SK-N-SH treated with all-trans-retinoic acid at 6 μM for 48 hours (cell line): Measurements from ENCODE around the gene IGLL5.

Source experiments
- ATAC-seq: fragments of 200-7000 bp; cut with Tn5 transposase; 3 replicates; pipeline ENCODE4 v1.9.1; 2020; ENCODE audit warnings: mild to moderate bottlenecking, moderate library complexity
- ARNTL ChIP-seq: fragments of 450-650 bp; formaldehyde crosslinking; IDR thresholded peaks from 2 replicates; pipeline ENCODE4 v1.5.0; 2020; ENCODE audit warnings: low read depth, mild to moderate bottlenecking, moderate library complexity, borderline replicate concordance
- BACH2 ChIP-seq: fragments of 250-450 bp; sonication (Bioruptor Pico); IDR thresholded peaks from 2 replicates; pipeline ENCODE4 v1.9.0; 2021; ENCODE audit warnings: mild to moderate bottlenecking, borderline replicate concordance
- CSDC2 ChIP-seq: fragments of 250-450 bp; sonication (Bioruptor Pico); IDR thresholded peaks from 2 replicates; pipeline ENCODE4 v1.5.0; 2020; ENCODE audit warnings: mild to moderate bottlenecking, moderate library complexity
- ESRRG ChIP-seq: fragments of 250-450 bp; sonication (Bioruptor Pico); IDR thresholded peaks from 2 replicates; pipeline ENCODE4 v1.6.1; 2021; ENCODE audit warnings: mild to moderate bottlenecking
- GLIS3 ChIP-seq: fragments of 250-450 bp; sonication (Bioruptor Pico); IDR thresholded peaks from 2 replicates; pipeline ENCODE4 v1.5.0; 2020; ENCODE audit warnings: mild to moderate bottlenecking, moderate library complexity
- ISL1 ChIP-seq: fragments of 250-450 bp; sonication (Bioruptor Pico); IDR thresholded peaks from 2 replicates; pipeline ENCODE4 v2.1.2; 2022; ENCODE audit warnings: mild to moderate bottlenecking, moderate library complexity
- OSR1 ChIP-seq: fragments of 250-450 bp; sonication (Bioruptor Pico); IDR thresholded peaks from 2 replicates; pipeline ENCODE4 v1.8.0; 2022; ENCODE audit warnings: moderate library complexity, mild to moderate bottlenecking, inconsistent platforms
- PPARA ChIP-seq: fragments of 250-450 bp; sonication (Bioruptor Pico); IDR thresholded peaks from 2 replicates; pipeline ENCODE4 v1.5.0; 2020; ENCODE audit warnings: mild to moderate bottlenecking, borderline replicate concordance
- RARB ChIP-seq: fragments of 250-450 bp; sonication (Bioruptor Pico); IDR thresholded peaks from 2 replicates; pipeline ENCODE4 v1.8.0; 2021; ENCODE audit warnings: mild to moderate bottlenecking, moderate library complexity
- SNAI2 ChIP-seq: fragments of 250-450 bp; sonication (Bioruptor Pico); IDR thresholded peaks from 2 replicates; pipeline ENCODE4 v1.5.0; 2020; ENCODE audit warnings: mild to moderate bottlenecking, moderate library complexity
- TCF4 ChIP-seq: fragments of 250-450 bp; sonication (Bioruptor Pico); IDR thresholded peaks from 2 replicates; pipeline ENCODE4 v1.8.0; 2021; ENCODE audit warnings: mild to moderate bottlenecking, moderate library complexity, borderline replicate concordance
- ZFP3 ChIP-seq: fragments of 250-450 bp; sonication (Bioruptor Pico); IDR thresholded peaks from 2 replicates; pipeline ENCODE4 v1.5.0; 2020; ENCODE audit warnings: mild to moderate bottlenecking, moderate library complexity
- ZFP30 ChIP-seq: fragments of 450-650 bp; formaldehyde crosslinking; IDR thresholded peaks from 2 replicates; pipeline ENCODE4 v1.5.0; 2022; ENCODE audit warnings: mild to moderate bottlenecking, moderate library complexity
- ZNF565 ChIP-seq: fragments of 450-650 bp; formaldehyde crosslinking; conservative IDR thresholded peaks from 2 replicates; pipeline ENCODE4 v1.5.0; 2020; ENCODE audit warnings: low read depth, mild to moderate bottlenecking, moderate library complexity
- ZNF70 ChIP-seq: fragments of 450-650 bp; formaldehyde crosslinking; IDR thresholded peaks from 2 replicates; pipeline ENCODE4 v1.5.0; 2020; ENCODE audit warnings: mild to moderate bottlenecking, moderate library complexity
- ZNF8 ChIP-seq: fragments of 450-650 bp; formaldehyde crosslinking; IDR thresholded peaks from 2 replicates; pipeline ENCODE4 v1.5.0; 2020; ENCODE audit warnings: mild to moderate bottlenecking, moderate library complexity
- TF ChIP-seq, protein P1 (sequence below): fragments of 250-450 bp; sonication (Bioruptor Pico); IDR thresholded peaks from 2 replicates; pipeline ENCODE4 v1.5.1; 2021; ENCODE audit warnings: mild to moderate bottlenecking, moderate library complexity
- TF ChIP-seq, protein P2 (sequence below): fragments of 250-450 bp; sonication (Bioruptor Pico); IDR thresholded peaks from 2 replicates; pipeline ENCODE4 v1.5.0; 2020; ENCODE audit warnings: mild to moderate bottlenecking, moderate library complexity
- TF ChIP-seq, protein P3 (sequence below): fragments of 250-450 bp; sonication (Bioruptor Pico); IDR thresholded peaks from 2 replicates; pipeline ENCODE4 v1.8.0; 2020; ENCODE audit warnings: mild to moderate bottlenecking, moderate library complexity, borderline replicate concordance
- TF ChIP-seq, protein P4 (sequence below): fragments of 250-450 bp; sonication (Bioruptor Pico); IDR thresholded peaks from 2 replicates; pipeline ENCODE4 v1.5.1; 2020; ENCODE audit warnings: low read depth, mild to moderate bottlenecking, moderate library complexity

The IGLL5 gene

DNA sequence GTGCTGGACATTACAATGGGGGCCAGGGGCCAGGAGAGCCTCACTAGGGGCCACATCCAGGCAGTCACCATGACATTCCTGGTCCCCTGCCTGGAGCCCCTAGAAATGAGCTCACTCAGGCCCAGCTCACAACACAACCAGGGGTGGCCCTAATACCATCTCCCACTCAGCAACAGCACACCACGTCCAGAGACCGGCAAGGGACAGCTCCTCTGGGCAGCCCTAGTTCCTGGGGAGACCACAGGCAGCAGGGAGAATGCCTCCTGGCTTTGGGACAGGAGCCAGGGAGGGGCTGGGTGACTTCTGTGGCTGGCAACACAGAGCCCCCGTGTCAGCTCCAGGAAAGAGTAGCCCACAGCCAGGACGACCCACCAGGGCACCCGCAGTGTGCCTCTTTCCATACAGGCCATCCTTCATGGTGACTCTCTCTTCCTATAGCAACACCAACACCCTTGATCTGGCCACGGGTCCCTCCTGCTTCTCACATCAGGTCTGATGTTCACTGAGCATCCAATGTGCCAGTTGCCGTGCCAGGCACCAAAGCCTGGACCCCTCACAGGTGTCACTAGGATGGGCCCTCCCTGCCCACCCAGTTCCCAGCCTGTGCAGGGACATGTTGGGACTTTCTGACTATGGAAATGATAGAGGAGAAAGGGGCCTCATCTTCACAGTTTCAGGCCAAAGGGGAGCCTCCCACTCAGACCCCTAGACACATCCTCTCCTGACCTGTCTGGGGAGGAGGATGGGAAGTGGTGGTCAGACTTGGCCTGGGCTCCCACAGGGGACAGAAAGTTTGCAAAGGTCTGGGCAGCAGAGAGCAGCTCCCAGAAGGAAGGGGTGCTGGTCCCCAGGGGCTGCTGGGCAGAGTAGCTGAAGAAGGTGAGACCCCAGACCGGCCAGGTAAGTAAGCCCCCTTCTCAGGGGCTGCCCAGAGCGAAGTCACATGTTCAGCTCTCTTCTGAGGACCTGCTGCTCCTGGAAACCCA, 43.2 kb downstream of the IGLL5 start (continued):
- TF ChIP-seq SNAI2 (CRISPR knock-in tag), result no peak

DNA sequence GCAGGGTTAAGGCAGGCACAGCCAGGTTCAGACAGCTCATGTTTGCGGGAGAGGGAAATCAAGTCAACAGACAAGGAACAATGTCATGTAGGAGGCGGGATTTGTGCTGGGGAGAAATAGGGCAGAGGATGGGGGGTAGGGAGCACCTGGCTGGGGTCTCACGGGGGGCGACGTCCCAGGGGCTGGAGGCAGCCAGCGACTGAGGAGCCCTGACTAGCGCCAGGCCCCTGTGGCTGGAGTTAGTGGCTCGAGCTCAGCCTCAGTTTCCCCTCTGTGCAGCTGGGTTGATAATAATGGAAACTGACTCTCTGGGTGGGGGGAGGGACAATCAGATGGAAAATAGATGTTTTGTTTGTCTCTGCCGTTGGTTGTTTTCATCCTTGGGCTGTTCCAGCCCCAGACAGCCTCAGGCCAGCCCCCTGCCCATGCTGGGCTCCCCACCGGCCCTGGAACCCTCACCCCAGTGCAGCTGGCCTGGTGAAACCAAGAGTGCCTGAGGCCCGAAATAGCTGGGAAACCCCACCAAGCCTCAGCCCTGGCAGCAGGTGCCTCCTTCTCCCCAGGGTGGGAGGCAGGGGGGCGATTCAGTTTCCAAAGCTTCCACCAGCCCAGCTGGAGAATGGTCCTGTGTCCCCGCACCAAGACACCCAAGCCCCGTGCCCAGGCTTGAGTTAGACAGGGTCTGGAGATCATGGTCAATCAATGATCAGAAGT, 44.1 kb downstream of the IGLL5 start:
- no peak for ATAC-seq
- TF ChIP-seq ARNTL (CRISPR knock-in tag), result no peak
- TF ChIP-seq TCF4 (CRISPR knock-in tag), result no peak
- no peak for TF ChIP-seq SNAI2 (CRISPR knock-in tag)
- no peak for TF ChIP-seq OSR1 (CRISPR knock-in tag)
- TF ChIP-seq ZNF565, result no peak
- TF ChIP-seq ZFP30 (CRISPR knock-in tag), result no peak
- TF ChIP-seq CSDC2 (CRISPR knock-in tag), result no peak
- no peak for TF ChIP-seq ISL1 (CRISPR knock-in tag)
- TF ChIP-seq, protein P1, sequence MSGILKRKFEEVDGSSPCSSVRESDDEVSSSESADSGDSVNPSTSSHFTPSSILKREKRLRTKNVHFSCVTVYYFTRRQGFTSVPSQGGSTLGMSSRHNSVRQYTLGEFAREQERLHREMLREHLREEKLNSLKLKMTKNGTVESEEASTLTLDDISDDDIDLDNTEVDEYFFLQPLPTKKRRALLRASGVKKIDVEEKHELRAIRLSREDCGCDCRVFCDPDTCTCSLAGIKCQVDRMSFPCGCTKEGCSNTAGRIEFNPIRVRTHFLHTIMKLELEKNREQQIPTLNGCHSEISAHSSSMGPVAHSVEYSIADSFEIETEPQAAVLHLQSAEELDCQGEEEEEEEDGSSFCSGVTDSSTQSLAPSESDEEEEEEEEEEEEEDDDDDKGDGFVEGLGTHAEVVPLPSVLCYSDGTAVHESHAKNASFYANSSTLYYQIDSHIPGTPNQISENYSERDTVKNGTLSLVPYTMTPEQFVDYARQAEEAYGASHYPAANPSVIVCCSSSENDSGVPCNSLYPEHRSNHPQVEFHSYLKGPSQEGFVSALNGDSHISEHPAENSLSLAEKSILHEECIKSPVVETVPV (CRISPR knock-in tag), result no peak
- no peak for TF ChIP-seq BACH2 (CRISPR knock-in tag)
- TF ChIP-seq GLIS3 (CRISPR knock-in tag), result no peak
- TF ChIP-seq, protein P2, sequence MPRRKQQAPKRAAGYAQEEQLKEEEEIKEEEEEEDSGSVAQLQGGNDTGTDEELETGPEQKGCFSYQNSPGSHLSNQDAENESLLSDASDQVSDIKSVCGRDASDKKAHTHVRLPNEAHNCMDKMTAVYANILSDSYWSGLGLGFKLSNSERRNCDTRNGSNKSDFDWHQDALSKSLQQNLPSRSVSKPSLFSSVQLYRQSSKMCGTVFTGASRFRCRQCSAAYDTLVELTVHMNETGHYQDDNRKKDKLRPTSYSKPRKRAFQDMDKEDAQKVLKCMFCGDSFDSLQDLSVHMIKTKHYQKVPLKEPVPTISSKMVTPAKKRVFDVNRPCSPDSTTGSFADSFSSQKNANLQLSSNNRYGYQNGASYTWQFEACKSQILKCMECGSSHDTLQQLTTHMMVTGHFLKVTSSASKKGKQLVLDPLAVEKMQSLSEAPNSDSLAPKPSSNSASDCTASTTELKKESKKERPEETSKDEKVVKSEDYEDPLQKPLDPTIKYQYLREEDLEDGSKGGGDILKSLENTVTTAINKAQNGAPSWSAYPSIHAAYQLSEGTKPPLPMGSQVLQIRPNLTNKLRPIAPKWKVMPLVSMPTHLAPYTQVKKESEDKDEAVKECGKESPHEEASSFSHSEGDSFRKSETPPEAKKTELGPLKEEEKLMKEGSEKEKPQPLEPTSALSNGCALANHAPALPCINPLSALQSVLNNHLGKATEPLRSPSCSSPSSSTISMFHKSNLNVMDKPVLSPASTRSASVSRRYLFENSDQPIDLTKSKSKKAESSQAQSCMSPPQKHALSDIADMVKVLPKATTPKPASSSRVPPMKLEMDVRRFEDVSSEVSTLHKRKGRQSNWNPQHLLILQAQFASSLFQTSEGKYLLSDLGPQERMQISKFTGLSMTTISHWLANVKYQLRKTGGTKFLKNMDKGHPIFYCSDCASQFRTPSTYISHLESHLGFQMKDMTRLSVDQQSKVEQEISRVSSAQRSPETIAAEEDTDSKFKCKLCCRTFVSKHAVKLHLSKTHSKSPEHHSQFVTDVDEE (CRISPR knock-in tag), result no peak
- TF ChIP-seq PPARA (CRISPR knock-in tag), result no peak
- no peak for TF ChIP-seq ZFP3
- no peak for TF ChIP-seq ZNF70 (CRISPR knock-in tag)
- TF ChIP-seq, protein P3, sequence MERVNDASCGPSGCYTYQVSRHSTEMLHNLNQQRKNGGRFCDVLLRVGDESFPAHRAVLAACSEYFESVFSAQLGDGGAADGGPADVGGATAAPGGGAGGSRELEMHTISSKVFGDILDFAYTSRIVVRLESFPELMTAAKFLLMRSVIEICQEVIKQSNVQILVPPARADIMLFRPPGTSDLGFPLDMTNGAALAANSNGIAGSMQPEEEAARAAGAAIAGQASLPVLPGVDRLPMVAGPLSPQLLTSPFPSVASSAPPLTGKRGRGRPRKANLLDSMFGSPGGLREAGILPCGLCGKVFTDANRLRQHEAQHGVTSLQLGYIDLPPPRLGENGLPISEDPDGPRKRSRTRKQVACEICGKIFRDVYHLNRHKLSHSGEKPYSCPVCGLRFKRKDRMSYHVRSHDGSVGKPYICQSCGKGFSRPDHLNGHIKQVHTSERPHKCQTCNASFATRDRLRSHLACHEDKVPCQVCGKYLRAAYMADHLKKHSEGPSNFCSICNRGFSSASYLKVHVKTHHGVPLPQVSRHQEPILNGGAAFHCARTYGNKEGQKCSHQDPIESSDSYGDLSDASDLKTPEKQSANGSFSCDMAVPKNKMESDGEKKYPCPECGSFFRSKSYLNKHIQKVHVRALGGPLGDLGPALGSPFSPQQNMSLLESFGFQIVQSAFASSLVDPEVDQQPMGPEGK (CRISPR knock-in tag), result no peak
- no peak for TF ChIP-seq RARB (CRISPR knock-in tag)

DNA sequence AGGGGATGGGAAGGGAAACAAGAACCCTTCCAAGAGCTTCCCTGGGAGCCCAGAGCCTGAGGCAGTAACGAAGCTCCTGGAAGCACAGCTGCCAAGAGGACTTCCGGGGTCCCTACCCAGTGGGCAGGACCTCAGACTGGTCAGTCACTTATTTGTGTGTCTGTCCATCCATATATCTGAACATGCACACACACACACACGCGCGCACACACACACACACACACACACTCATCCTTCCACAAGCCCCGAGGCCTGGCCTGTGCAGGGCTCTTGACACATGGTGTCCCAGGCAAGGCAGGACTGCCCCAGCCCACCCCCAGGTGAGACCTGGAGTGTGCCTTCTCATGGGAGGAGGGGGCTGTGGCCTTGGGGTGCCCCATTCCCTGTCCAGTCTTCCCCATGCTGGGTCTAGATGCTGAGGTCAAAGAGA, 44.9 kb downstream of the IGLL5 start:
- TF ChIP-seq ESRRG (CRISPR knock-in tag), result no peak
- no peak for TF ChIP-seq ARNTL (CRISPR knock-in tag)
- TF ChIP-seq PPARA (CRISPR knock-in tag), result no peak
- no peak for TF ChIP-seq GLIS3 (CRISPR knock-in tag)
- TF ChIP-seq ZNF8 (CRISPR knock-in tag), result no peak
- TF ChIP-seq, protein P4, sequence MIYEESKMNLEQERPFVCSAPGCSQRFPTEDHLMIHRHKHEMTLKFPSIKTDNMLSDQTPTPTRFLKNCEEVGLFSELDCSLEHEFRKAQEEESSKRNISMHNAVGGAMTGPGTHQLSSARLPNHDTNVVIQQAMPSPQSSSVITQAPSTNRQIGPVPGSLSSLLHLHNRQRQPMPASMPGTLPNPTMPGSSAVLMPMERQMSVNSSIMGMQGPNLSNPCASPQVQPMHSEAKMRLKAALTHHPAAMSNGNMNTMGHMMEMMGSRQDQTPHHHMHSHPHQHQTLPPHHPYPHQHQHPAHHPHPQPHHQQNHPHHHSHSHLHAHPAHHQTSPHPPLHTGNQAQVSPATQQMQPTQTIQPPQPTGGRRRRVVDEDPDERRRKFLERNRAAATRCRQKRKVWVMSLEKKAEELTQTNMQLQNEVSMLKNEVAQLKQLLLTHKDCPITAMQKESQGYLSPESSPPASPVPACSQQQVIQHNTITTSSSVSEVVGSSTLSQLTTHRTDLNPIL (CRISPR knock-in tag), result no peak
- no peak for TF ChIP-seq CSDC2 (CRISPR knock-in tag)
- TF ChIP-seq, all 23 proteins: peak for 0
- no peak for ATAC-seq
